K562 (cell line): ENCODE data around the gene FAM114A2. TPM values are rescaled to one million over a fixed set of nuclear protein-coding genes. Genes with fewer than 3 reads are reported as not detected.

Experiments used
- ATAC-seq: fragments of 200-7000 bp; cut with Tn5 transposase; 3 replicates; pipeline ENCODE4 v1.9.1; 2020; ENCODE audit warnings: moderate library complexity
- BruUV-seq: library from RNA; stranded (reverse); fragments of 400-500 nt; replicated peaks from 2 replicates; lab custom pipeline; 2021; lab: Mats Ljungman, UMichigan
- CTCF ChIA-PET: fragments of 300-600 bp; formaldehyde crosslinking; extraction: SDS; loops from one replicate; lab custom pipeline; 2021; ENCODE audit warnings: low intra/inter-chr PET ratio; lab: Yijun Ruan, JAX
- POLR2A ChIA-PET: fragments of 300-600, 350-650 bp; sonication (Branson Sonifier 250); formaldehyde crosslinking; extraction: SDS; loops from one replicate; lab custom pipeline; 2021; ENCODE audit warnings: antibody characterized with exemption, inconsistent platforms; lab: Yijun Ruan, JAX
- DNase-seq, 4 experiments: peaks; one replicate each; pipeline versions ENCODE4 v3.0.0 to v3.0.0-alpha.2; 2011 to 2018; ENCODE audit warnings: low spot score in 3 of 4, mixed read lengths in 3 of 4; ENCODE audit errors: extremely low read depth in 1 of 4
- FAIRE-seq: peaks from 2 replicates; lab custom pipeline; 2011; peaks lifted over from hg19 to GRCh38; lab: Jason Lieb, UNC
- H2AFZ ChIP-seq: 2 replicates; pipeline ENCODE4 v1.6.0; 2011; ENCODE audit warnings: low read depth, low read length, control low read depth, inconsistent platforms
- H3K27ac ChIP-seq: fragments of 200-600 bp; 3 replicates; pipeline ENCODE4 v1.8.0; 2011; ENCODE audit warnings: low read depth, mild to moderate bottlenecking, control low read depth, inconsistent platforms, low read length, moderate library complexity, mixed read lengths; ENCODE audit errors: extremely low read depth
- H3K27me3 ChIP-seq, 2 experiments: fragments of 300-600 bp in 1 of 2; 2 replicates in 1 of 2; 3 replicates in 1 of 2; pipeline versions ENCODE4 v1.6.0 to v1.8.0; 2011; ENCODE audit warnings: inconsistent platforms in 2 of 2, low read length in 2 of 2, mild to moderate bottlenecking in 1 of 2, mixed read lengths in 1 of 2, moderate library complexity in 1 of 2; ENCODE audit not compliant: control insufficient read depth in 2 of 2, insufficient read depth in 2 of 2
- H3K36me3 ChIP-seq: fragments of 300-600 bp; 3 replicates; pipeline ENCODE4 v1.8.0; 2011; ENCODE audit warnings: mild to moderate bottlenecking, low read length, inconsistent platforms; ENCODE audit not compliant: control insufficient read depth, insufficient read depth
- H3K4me1 ChIP-seq, 2 experiments: fragments of 200-600 bp in 1 of 2; replicated peaks in 1 of 2; 2 replicates in 1 of 2; 3 replicates in 1 of 2; pipeline versions ENCODE4 v1.5.1 to v1.8.0; 2011; ENCODE audit warnings: inconsistent platforms in 2 of 2, low read length in 2 of 2, mild to moderate bottlenecking in 1 of 2, mixed read lengths in 1 of 2, moderate library complexity in 1 of 2; ENCODE audit not compliant: control insufficient read depth in 2 of 2, insufficient read depth in 2 of 2
- H3K4me2 ChIP-seq: 2 replicates; pipeline ENCODE4 v1.6.1; 2011; ENCODE audit warnings: low read length, control low read depth, inconsistent platforms, mixed read lengths; ENCODE audit not compliant: insufficient read depth
- H3K4me3 ChIP-seq: fragments of 200-600 bp; sonication (generic), shearing (Covaris generic); 2 replicates; pipeline ENCODE4 v1.5.1; 2016; ENCODE audit warnings: control low read depth, inconsistent platforms
- H3K79me2 ChIP-seq: fragments of 200-600 bp; 3 replicates; pipeline ENCODE4 v1.8.0; 2011; ENCODE audit warnings: low read length, inconsistent platforms; ENCODE audit not compliant: control insufficient read depth, insufficient read depth
- H3K9ac ChIP-seq, 2 experiments: 2 replicates each; pipeline versions ENCODE4 v1.6.0 to v1.6.1; 2011; ENCODE audit warnings: low read depth in 2 of 2, low read length in 2 of 2, control low read depth in 1 of 2, inconsistent platforms in 1 of 2, mild to moderate bottlenecking in 1 of 2, mixed read lengths in 1 of 2; ENCODE audit not compliant: insufficient read depth in 1 of 2
- H3K9me1 ChIP-seq: one replicate; pipeline ENCODE4 v1.6.0; 2011; ENCODE audit warnings: inconsistent platforms, mild to moderate bottlenecking, low read length, moderate library complexity; ENCODE audit not compliant: control insufficient read depth, insufficient read depth
- H3K9me3 ChIP-seq: replicated peaks from 2 replicates; pipeline ENCODE4 v1.5.1; 2011; ENCODE audit warnings: low read depth, low read length, inconsistent platforms; ENCODE audit not compliant: control insufficient read depth, insufficient read depth
- H4K20me1 ChIP-seq: replicated peaks from 2 replicates; pipeline ENCODE4 v1.6.1; 2011; ENCODE audit warnings: low read length, inconsistent platforms, mixed read lengths; ENCODE audit not compliant: control insufficient read depth, insufficient read depth
- ETS2 ChIP-seq: IDR thresholded peaks from 2 replicates; pipeline ENCODE4 v1.6.1; 2016; ENCODE audit warnings: borderline replicate concordance, missing genetic modification characterization, mild to moderate bottlenecking, moderate library complexity, missing compliant biosample characterization; ENCODE audit not compliant: poor library complexity, severe bottlenecking
- ETV6 ChIP-seq, 3 experiments: fragments of 150-350 bp in 1 of 3; sonication (generic) in 1 of 3; formaldehyde crosslinking in 1 of 3; IDR thresholded peaks; 2 replicates each; pipeline versions ENCODE4 v1.6.1 to v1.8.0; 2014 to 2022; ENCODE audit warnings: borderline replicate concordance in 2 of 3, low read depth in 2 of 3, antibody characterized with exemption in 1 of 3, low read length in 1 of 3, mild to moderate bottlenecking in 1 of 3, missing genetic modification reagents in 1 of 3
- FOXA3 ChIP-seq, 2 experiments: fragments of 450-650 bp in 1 of 2; sonication (generic) in 1 of 2; formaldehyde crosslinking; IDR thresholded peaks in 1 of 2; conservative IDR thresholded peaks in 1 of 2; 2 replicates each; pipeline versions ENCODE4 v1.4.0 to v1.8.0; 2020 to 2022; ENCODE audit warnings: mild to moderate bottlenecking in 2 of 2, missing genetic modification reagents in 1 of 2
- GTF2F1 ChIP-seq: IDR thresholded peaks from 2 replicates; pipeline ENCODE4 v1.6.1; 2011; ENCODE audit warnings: low read depth, low read length, improper control_type of control experiment
- NFE2L1 ChIP-seq: fragments of 450-650 bp; IDR thresholded peaks from 2 replicates; pipeline ENCODE4 v1.6.1; 2016; ENCODE audit warnings: missing genetic modification characterization, low read depth, mild to moderate bottlenecking, missing compliant biosample characterization, moderate library complexity, borderline replicate concordance
- ZKSCAN8 ChIP-seq: fragments of 200-800 bp; sonication (Bioruptor generic); IDR thresholded peaks from 2 replicates; pipeline ENCODE4 v1.6.1; 2016; ENCODE audit warnings: missing genetic modification characterization, missing compliant biosample characterization
- ZNF764 ChIP-seq: fragments of 250-450 bp; sonication (Bioruptor Pico); IDR thresholded peaks from 2 replicates; pipeline ENCODE4 v1.4.0; 2020; ENCODE audit warnings: low read depth, mild to moderate bottlenecking, moderate library complexity
- ZNF780A ChIP-seq: fragments of 250-450 bp; sonication (Bioruptor Pico); IDR thresholded peaks from 2 replicates; pipeline ENCODE4 v1.5.0; 2021; ENCODE audit warnings: mild to moderate bottlenecking
- WGBS: fragments of 100-300 bp; shearing (Covaris generic); methylation state at CpG from one replicate; pipeline ENCODE4 v1.1.6; 2016; ENCODE audit warnings: low coverage, mixed read lengths; ENCODE audit not compliant: insufficient coverage; ENCODE audit errors: missing lambda C conversion rate; 5-methylcytosine and 5-hydroxymethylcytosine counted together
- in situ Hi-C: fragments of 300-500 bp; cut with MboI; formaldehyde crosslinking; loops from 4 replicates; pipeline ENCODE4 v1.15.0; 2018; ENCODE audit warnings: inconsistent platforms, mixed read lengths
- intact Hi-C: fragments of 100-400 bp; cut with micrococcal nuclease; formaldehyde crosslinking; loops from 2 replicates; pipeline ENCODE4 v1.14.2; 2022
- polyA plus RNA-seq, 8 experiments: library from polyadenylated mRNA; depleted of rRNA in 4 of 8; stranded (reverse) in 5 of 8; unstranded in 3 of 8; fragments of >200 nt; fragmentation: Nextera tagmentation in 2 of 8; fragmentation: Illumina TruSeq in 1 of 8; extraction: Ambion mirVana in 2 of 8; extraction: Trizol in 1 of 8; gene quantifications; 2 replicates each; pipeline versions ENCODE4 v1.2.1 to v1.2.3, GENCODE V29; 2011 to 2014; ENCODE audit warnings: inconsistent platforms in 1 of 8, missing spikeins in 1 of 8
- total RNA-seq, 7 experiments: library from RNA; depleted of rRNA in 6 of 7; stranded (reverse); fragments of >200 nt in 6 of 7; fragmentation: Illumina TruSeq in 2 of 7; extraction: Trizol in 2 of 7; gene quantifications; 2 replicates each; pipeline versions ENCODE4 v1.2.1 to v1.2.3, GENCODE V29; 2011 to 2021; ENCODE audit warnings: low replicate concordance in 1 of 7
- TF ChIP-seq, protein P1 (sequence below), 2 experiments: fragments of 450-650 bp in 1 of 2; sonication (generic) in 1 of 2; formaldehyde crosslinking in 1 of 2; IDR thresholded peaks in 1 of 2; conservative IDR thresholded peaks in 1 of 2; 2 replicates each; pipeline versions ENCODE4 v1.6.1 to v1.8.1; 2016 to 2023; ENCODE audit warnings: mild to moderate bottlenecking in 2 of 2, moderate library complexity in 2 of 2, inconsistent platforms in 1 of 2, missing genetic modification reagents in 1 of 2
- TF ChIP-seq, protein P2 (sequence below): fragments of 150-350 bp; conservative IDR thresholded peaks from 2 replicates; pipeline ENCODE4 v1.6.1; 2014; ENCODE audit warnings: low read length
- TF ChIP-seq, protein P3 (sequence below): fragments of 250-450 bp; sonication (Bioruptor Pico); IDR thresholded peaks from 2 replicates; pipeline ENCODE4 v1.9.0; 2021; ENCODE audit warnings: mild to moderate bottlenecking, inconsistent platforms

Gene FAM114A2
- total and polyA plus RNA-seq, 9 of the 15 experiments (the other 6 are each of a cell fraction or from before 2014, with no cell fraction given) = 14.4 to 28.1 (median 21.2) TPM

DNA sequence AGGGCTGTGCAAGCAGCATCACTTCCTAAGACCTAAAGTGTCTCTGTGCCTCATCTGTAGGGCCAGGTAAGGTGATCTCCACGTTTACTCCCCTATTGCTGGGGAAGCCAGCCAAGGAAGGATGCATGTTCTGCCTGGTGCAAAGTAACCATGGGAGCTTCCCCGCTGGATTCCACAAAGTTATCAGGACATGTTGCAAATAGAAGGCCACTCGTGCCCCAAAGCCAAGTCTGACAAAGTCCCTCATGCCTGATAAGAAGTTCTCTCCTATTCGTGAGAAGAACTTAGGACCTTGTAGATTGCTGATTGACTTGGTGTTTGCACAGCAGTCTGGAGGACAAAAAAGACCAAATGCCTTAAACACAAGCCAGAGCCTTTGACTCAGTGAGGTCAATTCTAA lies 81.5 kb downstream of the FAM114A2 start (continued):
- TF ChIP-seq, protein P1, sequence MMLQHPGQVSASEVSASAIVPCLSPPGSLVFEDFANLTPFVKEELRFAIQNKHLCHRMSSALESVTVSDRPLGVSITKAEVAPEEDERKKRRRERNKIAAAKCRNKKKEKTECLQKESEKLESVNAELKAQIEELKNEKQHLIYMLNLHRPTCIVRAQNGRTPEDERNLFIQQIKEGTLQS (IDR thresholded peaks at IDR 0.05) = no peak
- TF ChIP-seq, protein P1 (CRISPR knock-in tag; conservative IDR thresholded peaks at IDR 0.05) = no peak
- TF ChIP-seq FOXA3 (CRISPR knock-in tag; conservative IDR thresholded peaks at IDR 0.05 in 1 of 2, IDR thresholded peaks at IDR 0.05 in 1 of 2) = no peak

DNA sequence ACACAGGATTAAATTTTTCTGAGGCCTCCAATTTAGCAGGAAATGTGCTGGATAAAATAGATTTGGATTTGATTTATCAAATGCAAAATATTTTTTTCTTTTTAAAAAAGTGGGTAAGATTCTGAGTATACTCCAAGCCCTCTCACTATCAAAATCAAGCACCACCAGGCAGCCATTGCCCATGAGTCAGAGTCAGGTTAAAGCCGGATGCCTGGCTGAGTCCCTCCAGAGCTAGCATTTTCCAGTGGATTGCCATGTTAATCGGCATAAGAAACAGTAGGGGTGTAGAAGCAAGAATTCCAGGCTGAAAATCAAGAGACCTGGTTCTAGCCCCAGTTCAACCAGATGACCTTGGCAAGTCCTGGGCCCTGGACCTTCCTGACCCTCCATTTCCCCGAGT lies 85.3 kb downstream of the FAM114A2 start:
- POLR2A ChIA-PET = no interaction called here
- FAIRE-seq (no peak), DNase-seq (no peak), ATAC-seq (no peak)
- Histone ChIP-seq H2AFZ (no peak overlapping the region), H3K27ac (no peak overlapping the region), H3K4me3 (no peak overlapping the region), H3K9ac (no peak overlapping the region; a peak in 1 of 4 replicates), H3K36me3 (no peaks in the 10 kb centered on the region), H3K9me1 (no peaks in the 10 kb centered on the region), H3K79me2 (no peaks in the 10 kb centered on the region), H3K4me1 (no peaks in the 10 kb centered on the region), H4K20me1 (no peaks in the 10 kb centered on the region), H3K4me2 (no peak overlapping the region), H3K27me3 (0 out of 5 replicates have a peak, but pooled peaks cover 0 to 8% of the 10 kb centered on the region in 2 experiments), H3K9me3 (no peaks in the 10 kb centered on the region)
- no TSS peak for BruUV-seq
- 0% methylated on average over 3 of the region's 3 CpGs for WGBS
- in situ Hi-C loops = no loop called here
- CTCF ChIA-PET = no interaction called here
- intact Hi-C loops = no loop called here
- TF ChIP-seq ETS2 (tag) = no peak
- TF ChIP-seq GTF2F1 = no peak
- TF ChIP-seq ZNF764 (CRISPR knock-in tag) = no peak
- TF ChIP-seq, protein P2, sequence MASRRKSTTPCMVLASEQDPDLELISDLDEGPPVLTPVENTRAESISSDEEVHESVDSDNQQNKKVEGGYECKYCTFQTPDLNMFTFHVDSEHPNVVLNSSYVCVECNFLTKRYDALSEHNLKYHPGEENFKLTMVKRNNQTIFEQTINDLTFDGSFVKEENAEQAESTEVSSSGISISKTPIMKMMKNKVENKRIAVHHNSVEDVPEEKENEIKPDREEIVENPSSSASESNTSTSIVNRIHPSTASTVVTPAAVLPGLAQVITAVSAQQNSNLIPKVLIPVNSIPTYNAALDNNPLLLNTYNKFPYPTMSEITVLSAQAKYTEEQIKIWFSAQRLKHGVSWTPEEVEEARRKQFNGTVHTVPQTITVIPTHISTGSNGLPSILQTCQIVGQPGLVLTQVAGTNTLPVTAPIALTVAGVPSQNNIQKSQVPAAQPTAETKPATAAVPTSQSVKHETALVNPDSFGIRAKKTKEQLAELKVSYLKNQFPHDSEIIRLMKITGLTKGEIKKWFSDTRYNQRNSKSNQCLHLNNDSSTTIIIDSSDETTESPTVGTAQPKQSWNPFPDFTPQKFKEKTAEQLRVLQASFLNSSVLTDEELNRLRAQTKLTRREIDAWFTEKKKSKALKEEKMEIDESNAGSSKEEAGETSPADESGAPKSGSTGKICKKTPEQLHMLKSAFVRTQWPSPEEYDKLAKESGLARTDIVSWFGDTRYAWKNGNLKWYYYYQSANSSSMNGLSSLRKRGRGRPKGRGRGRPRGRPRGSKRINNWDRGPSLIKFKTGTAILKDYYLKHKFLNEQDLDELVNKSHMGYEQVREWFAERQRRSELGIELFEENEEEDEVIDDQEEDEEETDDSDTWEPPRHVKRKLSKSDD = no peak
- no peak for TF ChIP-seq ETV6 (IDR thresholded peaks at IDR 0.05; ENCODE audit: borderline replicate concordance in 1 of 2, low read depth in 2 of 2, low read length in 1 of 2)
- no peak for TF ChIP-seq ETV6 (CRISPR knock-in tag; IDR thresholded peaks at IDR 0.05; ENCODE audit: borderline replicate concordance)
- TF ChIP-seq ZKSCAN8 (CRISPR knock-in tag) = no peak
- TF ChIP-seq, protein P3, sequence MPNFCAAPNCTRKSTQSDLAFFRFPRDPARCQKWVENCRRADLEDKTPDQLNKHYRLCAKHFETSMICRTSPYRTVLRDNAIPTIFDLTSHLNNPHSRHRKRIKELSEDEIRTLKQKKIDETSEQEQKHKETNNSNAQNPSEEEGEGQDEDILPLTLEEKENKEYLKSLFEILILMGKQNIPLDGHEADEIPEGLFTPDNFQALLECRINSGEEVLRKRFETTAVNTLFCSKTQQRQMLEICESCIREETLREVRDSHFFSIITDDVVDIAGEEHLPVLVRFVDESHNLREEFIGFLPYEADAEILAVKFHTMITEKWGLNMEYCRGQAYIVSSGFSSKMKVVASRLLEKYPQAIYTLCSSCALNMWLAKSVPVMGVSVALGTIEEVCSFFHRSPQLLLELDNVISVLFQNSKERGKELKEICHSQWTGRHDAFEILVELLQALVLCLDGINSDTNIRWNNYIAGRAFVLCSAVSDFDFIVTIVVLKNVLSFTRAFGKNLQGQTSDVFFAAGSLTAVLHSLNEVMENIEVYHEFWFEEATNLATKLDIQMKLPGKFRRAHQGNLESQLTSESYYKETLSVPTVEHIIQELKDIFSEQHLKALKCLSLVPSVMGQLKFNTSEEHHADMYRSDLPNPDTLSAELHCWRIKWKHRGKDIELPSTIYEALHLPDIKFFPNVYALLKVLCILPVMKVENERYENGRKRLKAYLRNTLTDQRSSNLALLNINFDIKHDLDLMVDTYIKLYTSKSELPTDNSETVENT (CRISPR knock-in tag) = no peak
- TF ChIP-seq ZNF780A (CRISPR knock-in tag) = no peak
- no peak for TF ChIP-seq NFE2L1
